ENCODE results near the gene MCC.

Gene MCC

DNA sequence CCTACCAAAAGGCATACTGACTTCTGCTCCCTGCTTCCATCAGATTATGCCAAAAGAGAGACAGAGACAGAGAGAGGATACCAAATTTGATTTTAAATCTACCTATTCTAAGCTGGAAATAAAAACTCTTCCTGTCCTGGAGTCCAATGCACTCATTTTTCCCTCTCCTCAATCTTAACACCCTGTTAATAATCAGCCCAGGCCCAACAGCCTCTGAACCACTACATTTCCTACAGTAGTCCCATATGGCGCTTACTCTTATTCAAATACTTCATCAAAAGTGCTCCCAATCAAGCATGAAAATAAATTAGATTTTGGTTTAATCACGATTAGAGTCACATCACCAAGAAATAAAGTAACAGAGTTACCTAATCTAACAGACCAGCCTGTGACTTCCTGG lies 205.8 kb downstream of the MCC start:
- no peak for TF ChIP-seq CTCF (IDR thresholded peaks at IDR 0.05; ENCODE audit: control insufficient read depth, extremely low read depth, insufficient read depth)
- DNase-seq (ENCODE audit: low read depth) = no peak
- H3K4me3 ChIP-seq (ENCODE audit: low read depth, low read length) = no peak overlapping the region

DNA sequence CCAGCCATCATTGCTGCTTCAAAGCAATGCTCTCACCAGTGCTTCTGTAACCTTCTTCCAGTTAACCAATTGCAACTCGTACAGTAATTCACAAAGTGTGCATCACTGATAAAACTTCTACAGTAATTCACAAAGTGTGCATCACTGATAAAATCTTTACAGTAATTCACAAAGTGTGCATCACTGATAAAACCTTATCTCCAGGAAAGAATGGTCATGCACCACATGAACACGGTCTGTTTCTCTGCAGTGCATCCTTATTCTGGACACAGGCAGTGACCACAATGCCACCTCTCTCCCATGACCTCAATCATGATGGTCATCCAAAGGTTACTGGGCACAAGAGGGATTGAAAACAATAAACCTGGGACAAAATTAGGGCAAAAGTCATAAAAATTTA lies 207.1 kb downstream of the MCC start:
- no peak overlapping the region for H3K4me3 ChIP-seq (ENCODE audit: low read depth, low read length)
- DNase-seq (ENCODE audit: low read depth) = no peak
- no peak for TF ChIP-seq CTCF (IDR thresholded peaks at IDR 0.05; ENCODE audit: control insufficient read depth, extremely low read depth, insufficient read depth)

GRCh38 chr5:113280541-113280940 lies 207.7 kb downstream of the MCC start:
- DNase-seq (ENCODE audit: low read depth) = no peak
- H3K4me3 ChIP-seq (ENCODE audit: low read depth, low read length) = no peak overlapping the region
- no peak for TF ChIP-seq CTCF (IDR thresholded peaks at IDR 0.05; ENCODE audit: control insufficient read depth, extremely low read depth, insufficient read depth)

DNA sequence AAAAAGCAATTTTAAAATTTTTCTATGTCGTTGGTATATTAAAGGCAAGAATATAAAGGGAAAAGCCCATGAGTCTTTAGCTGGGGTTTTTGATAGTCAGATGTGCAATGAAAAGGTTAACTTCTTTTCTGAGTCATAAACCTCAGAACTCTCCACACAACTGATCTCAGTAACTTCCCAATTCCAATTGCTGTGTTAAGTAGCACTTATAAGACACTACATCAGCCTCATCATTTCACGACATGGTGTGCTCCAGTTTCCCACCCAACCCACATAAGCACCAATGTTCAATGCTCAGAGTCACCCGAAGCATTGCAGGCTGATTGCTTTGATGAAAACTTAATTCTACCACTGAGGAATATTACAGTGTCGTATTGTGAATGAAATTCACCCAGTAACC lies 209.3 kb downstream of the MCC start:
- H3K4me3 ChIP-seq (ENCODE audit: low read depth, low read length) = no peak overlapping the region
- no peak for DNase-seq (ENCODE audit: low read depth)
- TF ChIP-seq CTCF (IDR thresholded peaks at IDR 0.05; ENCODE audit: control insufficient read depth, extremely low read depth, insufficient read depth) = no peak

DNA sequence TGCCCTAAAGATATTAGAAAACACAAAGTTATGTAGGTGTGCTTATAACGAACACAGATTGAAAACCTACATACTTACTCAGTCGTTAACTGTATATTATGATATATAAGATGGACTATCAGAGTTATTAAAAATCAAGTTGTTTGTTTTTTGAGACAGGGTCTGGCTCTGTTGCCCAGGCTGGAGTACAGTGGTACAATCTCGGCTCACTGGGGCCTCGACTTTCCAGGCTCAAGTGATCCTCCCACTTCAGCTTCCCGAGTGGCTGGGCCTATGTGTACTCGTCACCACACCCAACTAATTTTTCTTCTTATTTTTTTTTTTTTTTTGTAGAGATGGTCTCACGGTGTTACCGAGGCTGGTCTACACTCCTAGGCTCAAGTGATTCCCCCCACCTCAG lies 211.8 kb downstream of the MCC start:
- H3K4me3 ChIP-seq (ENCODE audit: low read depth, low read length) = no peak overlapping the region
- DNase-seq (ENCODE audit: low read depth) = no peak
- no peak for TF ChIP-seq CTCF (IDR thresholded peaks at IDR 0.05; ENCODE audit: control insufficient read depth, extremely low read depth, insufficient read depth)

DNA sequence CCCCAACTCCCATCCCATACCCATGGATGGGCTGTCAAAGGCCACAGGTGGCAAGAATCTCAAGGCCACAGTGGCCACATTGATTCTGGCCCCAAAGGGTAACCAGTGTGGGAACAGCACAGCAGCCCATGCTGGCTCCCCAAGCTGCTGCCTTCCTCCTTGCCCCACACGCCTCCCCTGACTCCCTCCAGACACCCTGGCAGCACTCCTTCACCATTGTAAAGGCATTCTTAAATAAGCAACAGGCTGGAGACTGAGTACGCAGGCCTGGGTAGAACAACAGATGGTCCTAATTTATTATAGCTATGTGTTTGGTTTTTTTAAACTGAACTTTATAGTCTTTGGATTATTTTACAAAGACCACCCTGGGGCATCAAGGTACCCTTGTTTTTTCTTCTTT lies 212.3 kb downstream of the MCC start:
- TF ChIP-seq CTCF (IDR thresholded peaks at IDR 0.05; ENCODE audit: control insufficient read depth, extremely low read depth, insufficient read depth) = no peak
- no peak overlapping the region for H3K4me3 ChIP-seq (ENCODE audit: low read depth, low read length)
- no peak for DNase-seq (ENCODE audit: low read depth)

DNA sequence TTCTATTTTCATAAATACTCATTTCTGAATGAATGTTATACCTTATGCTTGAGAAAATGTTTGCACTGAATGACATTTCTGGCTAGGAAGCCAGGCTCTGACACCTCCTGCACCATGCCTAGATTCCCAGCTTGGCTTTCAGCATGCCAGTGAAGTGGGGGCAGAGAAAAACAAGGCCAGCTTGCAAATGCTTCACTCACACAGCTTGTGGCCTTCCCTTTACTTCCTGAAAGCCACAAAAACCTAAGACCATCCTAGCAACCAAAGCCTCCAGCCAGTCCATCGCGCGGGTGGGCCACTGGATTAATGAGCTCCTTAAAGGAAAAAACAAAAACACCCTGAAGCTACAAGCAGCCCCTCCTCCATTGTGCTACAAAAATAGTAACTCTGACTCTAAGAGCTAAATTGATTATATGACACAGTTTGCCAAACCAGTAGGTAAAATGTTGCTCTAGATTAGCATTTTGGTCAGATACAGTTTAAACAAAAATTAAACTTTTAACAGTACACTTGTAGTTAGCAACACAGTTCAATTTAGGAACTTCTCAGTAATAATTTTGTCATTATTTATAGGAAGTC lies 213.3 kb downstream of the MCC start:
- no peak for TF ChIP-seq CTCF (IDR thresholded peaks at IDR 0.05; ENCODE audit: control insufficient read depth, extremely low read depth, insufficient read depth)
- DNase-seq (ENCODE audit: low read depth) = no peak
- no peak overlapping the region for H3K4me3 ChIP-seq (ENCODE audit: low read depth, low read length)
